Upper lobe of left lung (tissue), 4 donors: ENCODE measurements around the gene ZNF831.

Experiments
- POLR2AphosphoS5 ChIP-seq, 2 donors: sonication (generic); formaldehyde crosslinking; IDR thresholded peaks; one replicate each; pipeline ENCODE4 v1.5.1; 2017; ENCODE audit warnings: antibody characterized with exemption in 2 of 2
- TF ChIP-seq, protein P1 (sequence below), 6 experiments: fragments of 450-650 bp in 4 of 6; fragments of 200-600 bp in 2 of 6; sonication (generic) in 2 of 6; IDR thresholded peaks; one replicate each; pipeline ENCODE4 v1.5.1; 2016 to 2019; ENCODE audit warnings: antibody characterized with exemption in 6 of 6

DNA sequence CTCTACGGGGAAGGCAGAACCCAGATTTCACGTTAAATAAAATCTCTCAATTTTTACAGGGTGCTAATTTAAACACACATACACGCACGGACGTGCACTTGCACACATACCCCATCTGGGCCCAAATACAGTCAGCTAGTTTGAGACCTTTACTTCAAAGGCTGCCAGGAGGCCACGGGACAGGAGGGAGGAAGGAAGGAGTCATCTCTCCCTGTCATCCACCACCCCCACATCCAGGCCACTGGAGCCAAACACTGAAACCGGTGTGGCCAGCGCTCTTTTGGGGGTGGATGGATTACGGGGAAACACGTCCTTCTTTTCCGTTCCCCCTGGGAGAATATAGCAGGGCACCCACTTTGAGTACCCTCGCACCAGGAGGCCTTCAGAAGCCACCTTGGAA is 60.1 kb downstream of the ZNF831 start:
- TF ChIP-seq POLR2AphosphoS5 (IDR thresholded peaks at IDR 0.05), result no peak
- TF ChIP-seq, protein P1, sequence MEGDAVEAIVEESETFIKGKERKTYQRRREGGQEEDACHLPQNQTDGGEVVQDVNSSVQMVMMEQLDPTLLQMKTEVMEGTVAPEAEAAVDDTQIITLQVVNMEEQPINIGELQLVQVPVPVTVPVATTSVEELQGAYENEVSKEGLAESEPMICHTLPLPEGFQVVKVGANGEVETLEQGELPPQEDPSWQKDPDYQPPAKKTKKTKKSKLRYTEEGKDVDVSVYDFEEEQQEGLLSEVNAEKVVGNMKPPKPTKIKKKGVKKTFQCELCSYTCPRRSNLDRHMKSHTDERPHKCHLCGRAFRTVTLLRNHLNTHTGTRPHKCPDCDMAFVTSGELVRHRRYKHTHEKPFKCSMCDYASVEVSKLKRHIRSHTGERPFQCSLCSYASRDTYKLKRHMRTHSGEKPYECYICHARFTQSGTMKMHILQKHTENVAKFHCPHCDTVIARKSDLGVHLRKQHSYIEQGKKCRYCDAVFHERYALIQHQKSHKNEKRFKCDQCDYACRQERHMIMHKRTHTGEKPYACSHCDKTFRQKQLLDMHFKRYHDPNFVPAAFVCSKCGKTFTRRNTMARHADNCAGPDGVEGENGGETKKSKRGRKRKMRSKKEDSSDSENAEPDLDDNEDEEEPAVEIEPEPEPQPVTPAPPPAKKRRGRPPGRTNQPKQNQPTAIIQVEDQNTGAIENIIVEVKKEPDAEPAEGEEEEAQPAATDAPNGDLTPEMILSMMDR (IDR thresholded peaks at IDR 0.05), result no peak
